Progenitor cell of endocrine pancreas (in vitro differentiated cells): Measurements from ENCODE around the gene CA5B. TPM values are rescaled to one million over a fixed set of nuclear protein-coding genes. Genes with fewer than 3 reads are reported as not detected.
"Not testable (repeated sequence)": the region's sequence is repeated elsewhere in the genome, so short reads cannot be mapped to it uniquely, and the experiment has no call there.

Experiments used
- DNase-seq: peaks from one replicate; pipeline ENCODE4 v3.0.0; 2021; ENCODE audit warnings: low spot score; ENCODE audit not compliant: unreplicated experiment
- H3K27ac Mint-ChIP-seq: 2 replicates; pipeline ENCODE4 v1.8.0; 2021; ENCODE audit warnings: mild to moderate bottlenecking, moderate library complexity, mixed read lengths
- H3K27me3 Mint-ChIP-seq: 2 replicates; pipeline ENCODE4 v1.8.0; 2021; ENCODE audit warnings: mixed read lengths
- H3K36me3 Mint-ChIP-seq: 2 replicates; pipeline ENCODE4 v1.8.0; 2022; ENCODE audit warnings: mixed read lengths; ENCODE audit not compliant: insufficient read depth
- H3K4me1 Mint-ChIP-seq: 2 replicates; pipeline ENCODE4 v1.8.0; 2021; ENCODE audit warnings: low read depth, mixed read lengths
- H3K4me3 Mint-ChIP-seq: 2 replicates; pipeline ENCODE4 v1.8.0; 2021; ENCODE audit warnings: low read depth, mild to moderate bottlenecking, moderate library complexity, mixed read lengths
- H3K9me3 Mint-ChIP-seq: 2 replicates; pipeline ENCODE4 v1.8.0; 2021; ENCODE audit warnings: low read depth, mixed read lengths
- total RNA-seq: library from RNA; stranded (reverse); gene quantifications from 2 replicates; pipeline ENCODE4 v1.2.1, GENCODE V29; 2021
- TF ChIP-seq, protein P1 (sequence below): fragments of 200-600 bp; sonication (generic); IDR thresholded peaks from one replicate; pipeline ENCODE4 v1.5.0; 2021; ENCODE audit warnings: antibody characterized with exemption, mild to moderate bottlenecking; ENCODE audit not compliant: unreplicated experiment

Gene CA5B
- total RNA-seq, 1 donor from 2014 or later = 9.7 TPM

GRCh38 chrX:15724911-15725310 lies 13.2 kb upstream of the CA5B start:
- no peaks in the 10 kb centered on the region for H3K27me3 Mint-ChIP-seq
- DNase-seq = no peak

GRCh38 chrX:15731368-15731767 lies 6.7 kb upstream of the CA5B start:
- H3K27me3 Mint-ChIP-seq, H3K4me1 Mint-ChIP-seq, H3K4me3 Mint-ChIP-seq, DNase-seq, H3K27ac Mint-ChIP-seq: not testable (repeated sequence)
- peaks cover 15% of the 10 kb centered on the region for H3K36me3 Mint-ChIP-seq
- peaks cover 13% of the 10 kb centered on the region for H3K9me3 Mint-ChIP-seq

More at GRCh38 chrX:15724911-15725310, 13.2 kb upstream of the CA5B start:
- Mint-ChIP-seq H3K9me3 (peaks cover 8% of the 10 kb centered on the region), H3K4me1 (no peaks in the 10 kb centered on the region), H3K4me3 (no peak overlapping the region), H3K27ac (no peak overlapping the region), H3K36me3 (peaks cover 6% of the 10 kb centered on the region)
- TF ChIP-seq, protein P1, sequence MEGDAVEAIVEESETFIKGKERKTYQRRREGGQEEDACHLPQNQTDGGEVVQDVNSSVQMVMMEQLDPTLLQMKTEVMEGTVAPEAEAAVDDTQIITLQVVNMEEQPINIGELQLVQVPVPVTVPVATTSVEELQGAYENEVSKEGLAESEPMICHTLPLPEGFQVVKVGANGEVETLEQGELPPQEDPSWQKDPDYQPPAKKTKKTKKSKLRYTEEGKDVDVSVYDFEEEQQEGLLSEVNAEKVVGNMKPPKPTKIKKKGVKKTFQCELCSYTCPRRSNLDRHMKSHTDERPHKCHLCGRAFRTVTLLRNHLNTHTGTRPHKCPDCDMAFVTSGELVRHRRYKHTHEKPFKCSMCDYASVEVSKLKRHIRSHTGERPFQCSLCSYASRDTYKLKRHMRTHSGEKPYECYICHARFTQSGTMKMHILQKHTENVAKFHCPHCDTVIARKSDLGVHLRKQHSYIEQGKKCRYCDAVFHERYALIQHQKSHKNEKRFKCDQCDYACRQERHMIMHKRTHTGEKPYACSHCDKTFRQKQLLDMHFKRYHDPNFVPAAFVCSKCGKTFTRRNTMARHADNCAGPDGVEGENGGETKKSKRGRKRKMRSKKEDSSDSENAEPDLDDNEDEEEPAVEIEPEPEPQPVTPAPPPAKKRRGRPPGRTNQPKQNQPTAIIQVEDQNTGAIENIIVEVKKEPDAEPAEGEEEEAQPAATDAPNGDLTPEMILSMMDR = no peak

GRCh38 chrX:15737190-15737958 lies 696 bp upstream of the CA5B start:
- H3K27me3 Mint-ChIP-seq = peaks cover 24% of the 10 kb centered on the region
- TF ChIP-seq, protein P1 = no peak
- no peaks in the 10 kb centered on the region for H3K9me3 Mint-ChIP-seq
- no peak for DNase-seq
- H3K4me3 Mint-ChIP-seq = peak overlapping the region; percentile 84
- peaks cover 12% of the 10 kb centered on the region for H3K4me1 Mint-ChIP-seq
- H3K27ac Mint-ChIP-seq = peak overlapping the region; percentile 66
- no peaks in the 10 kb centered on the region for H3K36me3 Mint-ChIP-seq

DNA sequence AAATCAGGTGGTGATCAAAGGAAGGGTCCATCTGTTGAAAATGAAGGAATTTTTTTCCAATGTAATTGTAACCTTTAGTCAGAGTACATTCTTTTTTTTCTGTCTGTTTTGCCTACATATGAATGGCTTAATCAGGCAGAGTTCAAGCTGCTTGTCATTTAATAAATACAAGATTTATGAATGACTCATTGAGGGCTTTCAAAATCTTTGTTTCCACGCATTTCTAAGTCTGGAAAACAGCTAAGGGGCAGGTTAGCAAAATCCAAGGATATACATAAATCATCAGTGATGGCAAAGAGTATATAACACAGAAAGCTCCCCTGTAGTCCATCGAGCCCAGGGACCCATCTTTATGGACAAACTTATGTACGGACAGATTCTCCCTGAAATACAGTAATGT lies 1.8 kb downstream of the CA5B start:
- Mint-ChIP-seq H3K36me3 (no peaks in the 10 kb centered on the region), H3K9me3 (no peaks in the 10 kb centered on the region), H3K4me1 (peaks cover 17% of the 10 kb centered on the region), H3K4me3 (no peak overlapping the region), H3K27me3 (peaks cover 24% of the 10 kb centered on the region), H3K27ac (no peak overlapping the region)
- no peak for DNase-seq
- TF ChIP-seq, protein P1 = no peak

DNA sequence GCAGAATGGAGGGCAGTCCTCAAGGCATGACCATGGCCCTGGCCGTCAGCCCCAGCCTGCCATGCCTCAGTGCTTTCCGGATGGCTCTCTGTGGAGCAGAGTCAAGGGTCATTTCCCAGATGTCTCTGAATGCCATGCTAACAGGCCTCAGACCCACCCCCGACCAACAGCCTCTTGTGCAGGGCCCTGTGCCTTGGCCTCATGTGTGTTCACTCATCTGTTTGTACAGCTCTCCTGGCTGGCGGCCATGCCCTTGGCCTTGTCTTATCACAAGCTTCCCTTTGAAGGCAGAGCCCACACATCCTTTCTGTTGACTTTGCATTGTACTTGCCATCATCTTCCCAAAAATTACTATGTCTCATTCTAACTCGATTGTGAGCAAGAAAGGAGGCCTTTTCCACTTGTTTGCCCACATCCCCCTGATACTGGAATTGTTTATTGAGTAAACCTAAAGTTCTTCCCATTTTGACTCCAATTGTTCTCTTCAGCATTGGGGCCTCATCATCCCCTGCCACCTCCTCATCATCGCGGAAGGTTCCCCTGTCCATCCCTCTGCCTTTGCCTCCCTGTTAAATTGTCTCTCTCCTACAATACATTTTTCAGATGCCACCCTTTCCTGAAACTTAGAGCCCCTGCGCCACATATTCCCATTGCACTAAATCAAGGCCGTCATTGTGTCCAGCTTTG lies 6.3 kb downstream of the CA5B start:
- peaks cover 33% of the 10 kb centered on the region for H3K4me1 Mint-ChIP-seq
- H3K27ac Mint-ChIP-seq = peak overlapping the region; percentile 85
- H3K36me3 Mint-ChIP-seq = no peaks in the 10 kb centered on the region
- H3K27me3 Mint-ChIP-seq = peaks cover 19% of the 10 kb centered on the region
- no peak overlapping the region for H3K4me3 Mint-ChIP-seq
- TF ChIP-seq, protein P1 = no peak
- DNase-seq = no peak
- no peaks in the 10 kb centered on the region for H3K9me3 Mint-ChIP-seq
